OCI-LY7 (cell line): Measurements from ENCODE around the gene JOSD2. TPM values are rescaled to one million over a fixed set of nuclear protein-coding genes. Genes with fewer than 3 reads are reported as not detected.

Experiments
- BruUV-seq: library from RNA; stranded (reverse); fragments of 400-500 nt; replicated peaks from 2 replicates; lab custom pipeline; 2021; lab: Mats Ljungman, UMichigan
- CTCF ChIA-PET: fragments of 300-600 bp; sonication (Branson Sonifier 250); formaldehyde crosslinking; loops from one replicate; lab custom pipeline; 2022; ENCODE audit warnings: antibody characterized with exemption; ENCODE audit not compliant: unreplicated experiment; lab: Charles Lee
- POLR2A ChIA-PET: fragments of 300-600 bp; sonication (Branson Sonifier 250); formaldehyde crosslinking; loops from one replicate; lab custom pipeline; 2022; ENCODE audit warnings: antibody characterized with exemption; lab: Charles Lee
- DNase-seq: peaks from one replicate; pipeline ENCODE4 v3.0.0-alpha.2; 2015; ENCODE audit warnings: low spot score
- H2AFZ ChIP-seq: fragments of 200-600 bp; sonication (generic), shearing (Covaris generic); 2 replicates; pipeline ENCODE4 v1.6.1; 2014; ENCODE audit warnings: mild to moderate bottlenecking, antibody characterized with exemption, low read length, moderate library complexity
- H3K27ac ChIP-seq: fragments of 200-600 bp; sonication (generic); 2 replicates; pipeline ENCODE4 v1.5.1; 2014; ENCODE audit warnings: mixed run types, low read depth, mild to moderate bottlenecking, moderate library complexity, low read length, inconsistent platforms; ENCODE audit not compliant: poor library complexity, severe bottlenecking
- H3K36me3 ChIP-seq: fragments of 200-600 bp; sonication (generic); 2 replicates; pipeline ENCODE4 v1.6.1; 2014; ENCODE audit warnings: mild to moderate bottlenecking, antibody characterized with exemption, low read length, moderate library complexity, mixed read lengths; ENCODE audit not compliant: insufficient read depth
- H3K4me1 ChIP-seq: fragments of 200-600 bp; sonication (generic); 2 replicates; pipeline ENCODE4 v1.5.1; 2014; ENCODE audit warnings: mild to moderate bottlenecking, low read length; ENCODE audit not compliant: insufficient read depth, poor library complexity, severe bottlenecking
- H3K4me2 ChIP-seq: fragments of 200-600 bp; sonication (generic); 2 replicates; pipeline ENCODE4 v1.6.1; 2014; ENCODE audit warnings: mild to moderate bottlenecking, low read length
- H3K4me3 ChIP-seq: fragments of 200-600 bp; sonication (generic); 2 replicates; pipeline ENCODE4 v1.5.1; 2014; ENCODE audit warnings: mild to moderate bottlenecking, low read depth, low read length; ENCODE audit not compliant: poor library complexity, severe bottlenecking
- H3K79me2 ChIP-seq: fragments of 200-600 bp; sonication (generic); 2 replicates; pipeline ENCODE4 v1.6.1; 2016; ENCODE audit warnings: low read depth, mild to moderate bottlenecking, low read length, moderate library complexity, mixed read lengths; ENCODE audit not compliant: insufficient read depth
- H3K9me2 ChIP-seq: fragments of 200-600 bp; sonication (generic); 2 replicates; pipeline ENCODE4 v1.6.1; 2016; ENCODE audit warnings: mild to moderate bottlenecking, low read length, mixed read lengths; ENCODE audit not compliant: insufficient read depth
- H3K9me3 ChIP-seq: fragments of 200-600 bp; sonication (generic); 2 replicates; pipeline ENCODE4 v1.6.1; 2014; ENCODE audit warnings: mild to moderate bottlenecking, mixed run types, low read length, mixed read lengths
- H4K20me1 ChIP-seq: fragments of 200-600 bp; sonication (generic); 2 replicates; pipeline ENCODE4 v1.6.1; 2014; ENCODE audit warnings: mild to moderate bottlenecking, antibody characterized with exemption, low read length, moderate library complexity, mixed read lengths; ENCODE audit not compliant: insufficient read depth
- EZH2phosphoT487 ChIP-seq: fragments of 200-600 bp; sonication (generic); IDR thresholded peaks from 2 replicates; pipeline ENCODE4 v1.6.1; 2018; ENCODE audit warnings: low read depth, borderline replicate concordance, mild to moderate bottlenecking, mixed run types, antibody characterized with exemption, low read length, moderate library complexity, mixed read lengths
- intact Hi-C: fragments of 100-400 bp; cut with micrococcal nuclease; formaldehyde crosslinking; loops from one replicate; pipeline ENCODE4 v1.10.0; 2022; ENCODE audit not compliant: unreplicated experiment
- total RNA-seq, 2 experiments: library from RNA; depleted of rRNA in 1 of 2; stranded (reverse); fragments of >200 nt in 1 of 2; shearing (Covaris generic) in 1 of 2; gene quantifications; 2 replicates each; pipeline ENCODE4 v1.2.3, GENCODE V29; 2014 to 2022
- TF ChIP-seq, protein P1 (sequence below): fragments of 200-600 bp; sonication (generic); conservative IDR thresholded peaks from 2 replicates; pipeline ENCODE4 v1.5.1; 2014; ENCODE audit warnings: mild to moderate bottlenecking, antibody characterized with exemption, low read length, moderate library complexity, mixed read lengths

The JOSD2 gene
- total RNA-seq, 2 experiments from 2014 or later = 13.0 to 17.8 TPM

DNA sequence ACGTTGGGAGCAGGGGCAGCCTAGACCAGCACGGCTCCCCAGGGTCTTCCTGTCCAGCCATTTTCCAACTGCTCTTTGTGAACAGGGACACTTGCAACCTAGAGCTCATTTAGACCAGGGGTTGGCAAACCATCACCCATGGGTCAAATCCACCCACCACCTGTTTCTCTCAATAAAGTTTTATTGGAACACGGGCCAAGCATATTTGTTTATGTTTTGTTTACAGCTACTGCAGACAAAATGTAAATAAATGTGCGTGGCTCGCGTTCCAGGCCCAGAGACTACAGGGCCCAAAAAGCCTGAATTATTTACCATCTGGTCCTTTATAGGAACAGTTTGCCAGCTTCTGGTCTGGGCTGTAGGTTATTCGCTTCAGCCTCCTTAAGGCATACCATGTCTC lies 48.0 kb downstream of the JOSD2 start:
- no peak for DNase-seq
- Histone ChIP-seq H3K4me2 (no peak overlapping the region), H3K36me3 (no peaks in the 10 kb centered on the region), H3K27ac (no peak overlapping the region), H2AFZ (no peak overlapping the region), H3K9me3 (no peaks in the 10 kb centered on the region), H4K20me1 (no peaks in the 10 kb centered on the region), H3K4me3 (no peak overlapping the region), H3K9me2 (no peaks in the 10 kb centered on the region), H3K4me1 (peaks cover 25% of the 10 kb centered on the region), H3K79me2 (no peaks in the 10 kb centered on the region)
- TF ChIP-seq EZH2phosphoT487 = no peak
- CTCF ChIA-PET = no interaction called here
- intact Hi-C loops = no loop called here
- POLR2A ChIA-PET = no interaction called here
- no TSS peak for BruUV-seq

DNA sequence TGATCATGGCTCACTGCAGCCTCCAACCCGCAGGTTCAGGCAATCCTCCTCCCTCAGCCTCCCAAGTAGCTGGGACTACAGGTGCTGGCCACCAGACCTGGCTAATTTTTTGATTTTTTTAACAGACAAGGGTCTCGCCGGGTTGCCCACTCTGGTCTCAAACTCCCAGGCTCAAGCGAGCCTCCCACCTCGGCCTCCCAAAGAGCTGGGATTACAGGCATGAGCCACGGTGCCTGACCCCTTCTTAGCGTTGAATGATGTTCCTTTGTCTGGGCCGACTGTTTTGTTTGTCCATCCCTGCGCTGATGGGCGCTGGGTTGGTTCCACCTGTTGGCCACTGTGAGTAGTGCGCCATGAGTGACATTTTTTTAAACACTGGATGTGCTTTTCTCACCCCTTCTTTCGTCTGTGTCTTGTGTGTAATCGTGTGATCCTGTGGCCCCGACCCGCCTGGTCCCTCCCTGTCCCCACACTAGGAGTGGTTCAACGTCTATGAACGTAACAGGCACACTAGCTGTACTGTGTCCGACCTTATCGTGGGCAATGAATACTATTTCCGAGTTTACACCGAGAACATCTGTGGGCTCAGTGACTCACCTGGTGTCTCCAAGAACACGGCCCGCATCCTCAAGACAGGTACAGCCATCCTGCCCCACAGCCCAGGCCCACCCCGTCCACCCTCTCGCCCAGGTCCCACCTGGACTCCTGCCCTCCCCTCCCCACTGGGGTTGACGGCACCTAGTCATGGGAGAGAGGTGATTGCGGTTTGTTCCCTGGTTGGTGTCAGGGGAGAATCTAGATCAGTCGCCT lies 49.7 kb downstream of the JOSD2 start:
- peak overlapping the region; percentile 56 for H3K4me2 ChIP-seq
- no TSS peak for BruUV-seq
- CTCF ChIA-PET = interaction anchor here (0.5 to 1.2 kb wide), 4 partner anchors 11 to 132 kb away, joined by 3 to 5 read pairs (median 4); no protein-coding TSS in a partner anchor
- intact Hi-C loops = loop anchor here (1.0 kb wide), 3 partner anchors 27 to 93 kb away; no protein-coding TSS in a partner anchor
- H3K36me3 ChIP-seq = no peaks in the 10 kb centered on the region
- TF ChIP-seq, protein P1, sequence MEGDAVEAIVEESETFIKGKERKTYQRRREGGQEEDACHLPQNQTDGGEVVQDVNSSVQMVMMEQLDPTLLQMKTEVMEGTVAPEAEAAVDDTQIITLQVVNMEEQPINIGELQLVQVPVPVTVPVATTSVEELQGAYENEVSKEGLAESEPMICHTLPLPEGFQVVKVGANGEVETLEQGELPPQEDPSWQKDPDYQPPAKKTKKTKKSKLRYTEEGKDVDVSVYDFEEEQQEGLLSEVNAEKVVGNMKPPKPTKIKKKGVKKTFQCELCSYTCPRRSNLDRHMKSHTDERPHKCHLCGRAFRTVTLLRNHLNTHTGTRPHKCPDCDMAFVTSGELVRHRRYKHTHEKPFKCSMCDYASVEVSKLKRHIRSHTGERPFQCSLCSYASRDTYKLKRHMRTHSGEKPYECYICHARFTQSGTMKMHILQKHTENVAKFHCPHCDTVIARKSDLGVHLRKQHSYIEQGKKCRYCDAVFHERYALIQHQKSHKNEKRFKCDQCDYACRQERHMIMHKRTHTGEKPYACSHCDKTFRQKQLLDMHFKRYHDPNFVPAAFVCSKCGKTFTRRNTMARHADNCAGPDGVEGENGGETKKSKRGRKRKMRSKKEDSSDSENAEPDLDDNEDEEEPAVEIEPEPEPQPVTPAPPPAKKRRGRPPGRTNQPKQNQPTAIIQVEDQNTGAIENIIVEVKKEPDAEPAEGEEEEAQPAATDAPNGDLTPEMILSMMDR = peak; percentile 89
- no peak for TF ChIP-seq EZH2phosphoT487
- no peak overlapping the region for H3K4me3 ChIP-seq
- no peaks in the 10 kb centered on the region for H3K9me3 ChIP-seq
- DNase-seq = peak; percentile 86
- peak overlapping the region; percentile 47; the same call in 1 of the 2 replicates for H2AFZ ChIP-seq
- no peaks in the 10 kb centered on the region for H3K79me2 ChIP-seq
- H3K9me2 ChIP-seq = no peaks in the 10 kb centered on the region
- H4K20me1 ChIP-seq = no peaks in the 10 kb centered on the region
- H3K27ac ChIP-seq = peak overlapping the region; percentile 81
- POLR2A ChIA-PET = interaction anchor here (0.6 kb wide), 2 partner anchors 32 to 196 kb away, joined by 3 read pairs; no protein-coding TSS in a partner anchor
- H3K4me1 ChIP-seq = peaks cover 25% of the 10 kb centered on the region

DNA sequence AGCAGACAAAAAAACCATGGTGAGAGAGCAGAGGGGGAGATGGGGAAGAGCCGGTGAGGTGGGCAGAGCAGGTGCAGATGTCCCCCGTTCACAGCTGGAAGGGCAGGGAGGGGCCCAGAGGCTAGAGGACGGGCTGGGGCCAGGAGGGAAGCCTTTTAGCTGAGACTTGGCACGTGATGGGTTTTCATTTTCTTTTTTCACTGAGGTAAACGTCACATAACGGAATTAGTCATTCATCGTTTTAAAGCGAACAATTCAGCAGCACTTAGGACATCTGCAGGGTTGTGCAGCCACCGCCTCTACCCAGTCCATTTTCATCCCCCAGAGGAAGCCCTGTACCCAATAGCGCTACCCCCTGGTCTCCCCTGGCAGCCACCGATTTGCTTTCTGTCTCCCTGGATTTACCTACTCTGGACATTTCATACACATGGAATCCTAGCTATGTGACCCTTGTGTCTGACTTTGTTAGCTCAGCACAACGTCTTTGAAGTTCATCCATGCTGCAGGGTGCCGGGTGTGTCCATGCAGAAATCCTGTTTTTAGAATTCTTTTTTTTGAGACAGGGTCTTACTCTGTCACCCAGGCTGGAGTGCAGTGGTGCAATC lies 50.7 kb downstream of the JOSD2 start:
- Histone ChIP-seq H3K4me1 (peaks cover 25% of the 10 kb centered on the region), H3K4me3 (peak overlapping the region; percentile 26), H3K4me2 (peak overlapping the region; percentile 56), H3K36me3 (no peaks in the 10 kb centered on the region), H3K9me3 (no peaks in the 10 kb centered on the region), H3K9me2 (no peaks in the 10 kb centered on the region), H2AFZ (peak overlapping the region; percentile 47), H3K27ac (peak overlapping the region; percentile 81), H4K20me1 (no peaks in the 10 kb centered on the region), H3K79me2 (no peaks in the 10 kb centered on the region)
- no TSS peak for BruUV-seq
- POLR2A ChIA-PET = no interaction called here
- intact Hi-C loops = no loop called here
- peak; percentile 85 for DNase-seq
- TF ChIP-seq EZH2phosphoT487 = no peak
- TF ChIP-seq, protein P1 = peak; percentile 73
- CTCF ChIA-PET = interaction anchor here (0.6 to 1.2 kb wide), 4 partner anchors 10 to 132 kb away, joined by 3 to 5 read pairs (median 4); no protein-coding TSS in a partner anchor
